ENCODE results near the gene THUMPD3. TPM values are rescaled to one million over a fixed set of nuclear protein-coding genes. Genes with fewer than 3 reads are reported as not detected.

THUMPD3 gene
- total RNA-seq, 4 donors from 2014 or later: 5.4 to 26.9 (median 19.4) TPM

GRCh38 chr3:9361691-9362388 is 1.0 kb upstream of the THUMPD3 start:
- in situ Hi-C loops (cut with MboI; ENCODE audit: low pct_ligation_motif_present in 1 of 4, low pct_unique_long_range_greater_than_20kb in 1 of 4, low sequenced_read_pairs in 3 of 4) (loop anchor here in 2 of 4 donors (25.0 kb wide), 2 partner anchors 100 to 300 kb away; no protein-coding TSS in a partner anchor), intact Hi-C loops (cut with DNase I; ENCODE audit: low total_unique reads) (no loop called here)
- 70 to 79% methylated on average over 2 to 5 of the region's 5 CpGs for WGBS, 2 donors (ENCODE audit: low coverage in 1 of 2)
- Histone ChIP-seq H3K9me3 (no peaks in the 10 kb centered on the region), H3K4me1 (peaks cover 4 to 23% (median 21%) of the 10 kb centered on the region in 4 donors), H3K27me3 (no peaks in the 10 kb centered on the region), H3K36me3 (peaks cover 0 to 19% (median 3%) of the 10 kb centered on the region in 4 donors), H3K27ac (peak overlapping the region in 1 of 4 donors; percentile 92), H3K4me3 (peak overlapping the region in 2 of 4 donors; percentile 58 to 90)
- DNase-seq: no peak
- no peak for TF ChIP-seq POLR2A (IDR thresholded peaks at IDR 0.05)

GRCh38 chr3:9369508-9369907 is 6.7 kb downstream of the THUMPD3 start:
- Histone ChIP-seq H3K36me3 (peaks cover 0 to 80% (median 31%) of the 10 kb centered on the region in 4 donors), H3K4me1 (peaks cover 0 to 6% (median 4%) of the 10 kb centered on the region in 4 donors), H3K9me3 (no peaks in the 10 kb centered on the region), H3K27me3 (no peaks in the 10 kb centered on the region), H3K4me3 (no peak overlapping the region), H3K27ac (no peak overlapping the region)
- no peak for TF ChIP-seq CTCF (IDR thresholded peaks at IDR 0.05)
- no peak for TF ChIP-seq POLR2A (IDR thresholded peaks at IDR 0.05)
- TF ChIP-seq EP300 (IDR thresholded peaks at IDR 0.05; ENCODE audit: low read depth): no peak
- TF ChIP-seq POLR2AphosphoS5 (IDR thresholded peaks at IDR 0.05): no peak
- DNase-seq: no peak
- intact Hi-C loops (cut with DNase I; ENCODE audit: low total_unique reads): no loop called here
- 93 to 100% methylated on average over 1 of the region's 1 CpG for WGBS, 2 donors (ENCODE audit: low coverage in 1 of 2)
- in situ Hi-C loops (cut with MboI; ENCODE audit: low pct_ligation_motif_present in 1 of 4, low pct_unique_long_range_greater_than_20kb in 1 of 4, low sequenced_read_pairs in 3 of 4): loop anchor here in 2 of 4 donors (25.0 kb wide), 2 partner anchors 93 to 293 kb away; no protein-coding TSS in a partner anchor

GRCh38 chr3:9373465-9373864 is 10.6 kb downstream of the THUMPD3 start:
- no peaks in the 10 kb centered on the region for H3K27me3 ChIP-seq
- intact Hi-C loops (cut with DNase I; ENCODE audit: low total_unique reads) (no loop called here), in situ Hi-C loops (cut with MboI; ENCODE audit: low pct_ligation_motif_present in 1 of 4, low pct_unique_long_range_greater_than_20kb in 1 of 4, low sequenced_read_pairs in 3 of 4) (loop anchor here in 2 of 4 donors (25.0 kb wide), 2 partner anchors 89 to 289 kb away; no protein-coding TSS in a partner anchor)
- no peak for DNase-seq
- peaks cover 0 to 74% (median 36%) of the 10 kb centered on the region in 4 donors for H3K36me3 ChIP-seq
- H3K4me3 ChIP-seq: no peak overlapping the region
- TF ChIP-seq CTCF (IDR thresholded peaks at IDR 0.05) (no peak), EP300 (IDR thresholded peaks at IDR 0.05; ENCODE audit: low read depth) (no peak), POLR2A (IDR thresholded peaks at IDR 0.05) (no peak), POLR2AphosphoS5 (IDR thresholded peaks at IDR 0.05) (no peak)
- H3K4me1 ChIP-seq: no peaks in the 10 kb centered on the region
- no peaks in the 10 kb centered on the region for H3K9me3 ChIP-seq
- 78 to 100% methylated on average over 1 to 3 of the region's 3 CpGs for WGBS, 2 donors (ENCODE audit: low coverage in 1 of 2)
- no peak overlapping the region for H3K27ac ChIP-seq

- H3K4me1 ChIP-seq: no peaks in the 10 kb centered on the region
- no peak for DNase-seq
- 90% methylated on average over 1 of the region's 1 CpG for WGBS, 2 donors (ENCODE audit: low coverage in 1 of 2)
- in situ Hi-C loops (cut with MboI; ENCODE audit: low pct_ligation_motif_present in 1 of 4, low pct_unique_long_range_greater_than_20kb in 1 of 4, low sequenced_read_pairs in 3 of 4) (no loop called here), intact Hi-C loops (cut with DNase I; ENCODE audit: low total_unique reads) (no loop called here)
- no peak for TF ChIP-seq CTCF (IDR thresholded peaks at IDR 0.05)
- no peak for TF ChIP-seq EP300 (IDR thresholded peaks at IDR 0.05; ENCODE audit: low read depth)
- no peak for TF ChIP-seq POLR2A (IDR thresholded peaks at IDR 0.05)
- no peak for TF ChIP-seq POLR2AphosphoS5 (IDR thresholded peaks at IDR 0.05)
- H3K9me3 ChIP-seq: no peaks in the 10 kb centered on the region
- H3K27ac ChIP-seq: no peak overlapping the region
- H3K27me3 ChIP-seq: no peaks in the 10 kb centered on the region
- no peak overlapping the region for H3K4me3 ChIP-seq
- H3K36me3 ChIP-seq: peaks cover 0 to 65% (median 24%) of the 10 kb centered on the region in 4 donors
Measured at GRCh38 chr3:9377981-9378380, 15.1 kb downstream of the THUMPD3 start.

Data from transverse colon (tissue), 4 donors.